Fibroblast of the aortic adventitia (primary cell): ENCODE measurements around the gene ODAD4. TPM values are rescaled to one million over a fixed set of nuclear protein-coding genes. Genes with fewer than 3 reads are reported as not detected.

Experiments
- DNase-seq: peaks from one replicate; pipeline ENCODE4 v3.0.0-alpha.2; 2010; ENCODE audit warnings: low read depth
- H3K4me3 ChIP-seq: 2 replicates; pipeline ENCODE4 v1.5.1; 2011; ENCODE audit warnings: low read depth, mild to moderate bottlenecking, control low read depth, low read length, moderate library complexity
- CTCF ChIP-seq: IDR thresholded peaks from 2 replicates; pipeline ENCODE4 v1.5.1; 2011; ENCODE audit warnings: mild to moderate bottlenecking, low read length, control low read depth, inconsistent platforms; ENCODE audit not compliant: insufficient read depth
- total RNA-seq: library from RNA; depleted of rRNA; stranded (reverse); fragments of >200 nt; gene quantifications from 2 replicates; pipeline ENCODE4 v1.2.3, GENCODE V29; 2012; ENCODE audit warnings: low replicate concordance

Gene ODAD4
- 0.16 and 1.2 TPM in 2 replicates for total RNA-seq

GRCh38 chr17:41930009-41930832, at the start of gene ODAD4:
ODAD4 (plus strand) TSS chr17:41930617; CDS start chr17:41930724, 107 bp downstream.
- peak within 1 kb of the TSS; percentile 74 for H3K4me3 ChIP-seq
- TF ChIP-seq CTCF: peak; percentile 63
- peak; percentile 98 for DNase-seq

- no peak for DNase-seq
- H3K4me3 ChIP-seq: no peak overlapping the region
- no peak for TF ChIP-seq CTCF
Observed at GRCh38 chr17:41882756-41883155, 47.7 kb upstream of the ODAD4 start.

- H3K4me3 ChIP-seq: no peak overlapping the region
- TF ChIP-seq CTCF: peak; percentile 8
- DNase-seq: no peak
Observed at GRCh38 chr17:41885733-41886132, 44.7 kb upstream of the ODAD4 start.

- H3K4me3 ChIP-seq: no peak overlapping the region
- no peak for TF ChIP-seq CTCF
- no peak for DNase-seq
Observed at GRCh38 chr17:41888332-41888965, 42.0 kb upstream of the ODAD4 start.

- no peak for TF ChIP-seq CTCF
Observed at GRCh38 chr17:41891135-41892020, 39.0 kb upstream of the ODAD4 start.

GRCh38 chr17:41892021-41892376, 38.4 kb upstream of the ODAD4 start:
- DNase-seq: no peak
- TF ChIP-seq CTCF: no peak

More at GRCh38 chr17:41891135-41892020, 39.0 kb upstream of the ODAD4 start:
- no peak for DNase-seq
- H3K4me3 ChIP-seq: no peak overlapping the region

More at GRCh38 chr17:41892021-41892376, 38.4 kb upstream of the ODAD4 start:
- no peak overlapping the region for H3K4me3 ChIP-seq
